SKM-1 (cell line): ENCODE data around the gene TBC1D20.
A peak's percentile ranks its signal among the peaks of the same experiment; 100 is the strongest.

ENCODE experiments used
- DNase-seq: peaks from one replicate; lab custom pipeline; 2025; ENCODE audit not compliant: unreplicated experiment; lab: John Stamatoyannopoulos, UW

Gene TBC1D20

DNA sequence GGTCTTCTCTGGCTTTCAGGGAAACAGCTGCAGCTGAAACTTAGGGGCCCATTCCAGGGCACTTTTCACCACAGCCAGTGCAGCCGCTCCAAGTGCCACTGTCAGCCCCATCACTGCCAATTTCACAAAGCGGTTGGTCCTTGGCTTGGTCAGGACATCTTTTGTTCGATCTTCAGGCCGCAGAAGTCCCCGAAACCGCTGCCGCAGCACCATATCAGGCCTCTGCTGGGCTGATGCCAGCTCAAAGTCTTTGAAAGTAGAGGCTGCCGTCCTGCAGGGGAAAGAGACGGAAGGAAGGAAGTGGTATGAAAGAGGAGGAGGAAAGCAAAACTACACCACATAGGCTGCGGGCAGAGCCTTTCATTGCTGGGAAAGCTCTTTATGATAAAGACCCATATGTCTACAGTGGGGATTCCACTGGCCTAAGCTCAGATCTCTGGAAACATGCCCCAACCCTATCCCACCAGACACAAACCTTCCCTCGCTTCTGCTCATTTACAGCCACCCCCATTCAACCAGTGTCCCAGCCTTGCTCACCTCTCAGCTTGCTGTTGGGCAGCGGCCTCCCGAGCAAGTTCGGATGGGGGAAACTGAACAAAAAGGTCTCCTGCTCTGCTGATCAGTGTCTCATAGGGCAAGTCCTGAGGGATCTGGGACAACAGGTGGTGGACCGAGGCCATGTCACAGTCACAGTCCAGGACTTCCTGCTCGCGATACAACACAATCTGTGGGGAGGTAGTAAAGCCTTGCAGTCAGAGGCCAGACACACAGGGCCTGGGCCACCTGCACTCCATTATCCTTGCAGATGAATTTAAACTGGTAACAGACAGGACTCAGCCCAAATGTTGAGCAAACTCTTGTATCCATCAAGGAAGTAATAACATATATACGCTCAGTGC lies 23.5 kb downstream of the TBC1D20 start:
- DNase-seq: peak; percentile 13

- no peak for DNase-seq
Measured at GRCh38 chr20:437787-438486, 24.4 kb downstream of the TBC1D20 start.

DNA sequence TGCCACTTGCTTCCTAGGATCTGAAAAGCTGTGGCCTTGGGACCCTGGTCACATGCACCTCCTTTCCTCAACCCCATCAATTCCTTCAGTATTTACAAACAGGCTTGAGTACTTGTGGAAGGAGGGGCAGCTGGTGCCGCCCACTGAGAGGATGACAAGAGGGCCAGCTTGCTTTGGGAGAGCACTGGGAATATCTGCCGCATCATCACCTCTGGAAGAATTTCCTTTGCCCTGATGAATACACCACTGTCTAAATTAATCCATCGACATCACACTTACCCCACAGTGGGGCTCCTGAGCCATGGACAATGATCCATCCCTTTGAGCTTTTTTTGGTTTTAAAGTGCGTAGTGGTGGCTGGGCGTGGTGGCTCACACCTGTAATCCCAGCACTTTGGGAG lies 25.9 kb downstream of the TBC1D20 start:
- DNase-seq: no peak

- DNase-seq: no peak
Measured at GRCh38 chr20:435558-435957, 26.8 kb downstream of the TBC1D20 start.

DNA sequence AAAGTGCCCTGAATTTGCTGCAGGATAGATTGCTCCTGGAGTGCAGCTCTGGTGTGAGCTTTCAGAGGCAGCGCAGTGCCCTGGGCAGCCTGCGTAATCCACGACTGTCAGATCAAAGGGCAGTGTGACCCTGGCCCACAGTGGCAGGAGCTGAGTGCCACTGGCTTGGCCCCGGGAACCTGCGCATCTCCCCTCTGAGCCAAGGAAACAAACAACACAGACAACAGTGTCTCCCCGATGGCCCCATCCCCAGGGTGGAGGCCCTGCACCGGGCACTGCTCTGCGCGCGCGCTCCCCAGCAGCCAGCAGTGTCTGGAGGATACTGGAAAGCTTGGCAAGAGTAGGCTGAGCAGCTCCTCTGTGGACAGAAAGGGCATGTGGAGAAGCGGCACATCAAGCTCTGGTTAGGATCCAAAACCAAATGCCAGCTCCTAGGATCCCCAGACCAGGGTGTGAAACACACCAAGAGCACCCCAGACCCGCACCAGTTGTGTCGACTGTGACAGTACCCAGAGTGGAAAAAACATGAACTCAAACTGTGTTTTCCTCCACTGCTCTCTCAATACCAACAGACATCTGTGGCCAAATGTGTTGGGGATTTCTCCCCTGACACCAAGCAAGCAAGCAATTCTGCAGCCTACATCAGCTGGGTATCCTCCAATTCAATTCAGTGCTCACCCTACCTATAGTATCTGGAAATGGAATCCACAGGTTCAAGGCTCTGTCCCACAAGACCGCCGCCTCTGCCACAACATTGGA lies 27.5 kb downstream of the TBC1D20 start:
- DNase-seq: no peak

DNA sequence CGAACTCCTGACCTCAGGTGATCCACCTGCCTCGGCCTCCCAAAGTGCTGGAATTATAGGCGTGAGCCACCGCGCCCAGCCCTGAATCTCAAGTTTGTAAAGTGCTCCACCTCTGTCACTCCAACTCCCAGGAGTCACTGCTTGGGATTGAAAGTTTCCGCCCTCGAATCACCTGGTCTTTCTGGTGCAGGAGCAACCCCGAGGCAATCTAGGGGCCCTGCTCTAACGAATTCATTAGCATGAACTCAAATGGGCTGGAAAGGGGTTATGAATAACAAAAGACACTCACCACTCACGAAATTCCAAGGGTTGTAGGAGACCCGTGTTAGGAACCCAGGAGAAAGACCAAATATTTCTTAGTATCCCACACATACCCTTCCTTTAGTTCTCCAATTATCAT lies 28.1 kb downstream of the TBC1D20 start:
- no peak for DNase-seq

GRCh38 chr20:433300-433975 lies 28.9 kb downstream of the TBC1D20 start:
- no peak for DNase-seq

- DNase-seq: no peak
Measured at GRCh38 chr20:432677-433299, 29.5 kb downstream of the TBC1D20 start.

GRCh38 chr20:432208-432607 lies 30.1 kb downstream of the TBC1D20 start:
- DNase-seq: no peak

DNA sequence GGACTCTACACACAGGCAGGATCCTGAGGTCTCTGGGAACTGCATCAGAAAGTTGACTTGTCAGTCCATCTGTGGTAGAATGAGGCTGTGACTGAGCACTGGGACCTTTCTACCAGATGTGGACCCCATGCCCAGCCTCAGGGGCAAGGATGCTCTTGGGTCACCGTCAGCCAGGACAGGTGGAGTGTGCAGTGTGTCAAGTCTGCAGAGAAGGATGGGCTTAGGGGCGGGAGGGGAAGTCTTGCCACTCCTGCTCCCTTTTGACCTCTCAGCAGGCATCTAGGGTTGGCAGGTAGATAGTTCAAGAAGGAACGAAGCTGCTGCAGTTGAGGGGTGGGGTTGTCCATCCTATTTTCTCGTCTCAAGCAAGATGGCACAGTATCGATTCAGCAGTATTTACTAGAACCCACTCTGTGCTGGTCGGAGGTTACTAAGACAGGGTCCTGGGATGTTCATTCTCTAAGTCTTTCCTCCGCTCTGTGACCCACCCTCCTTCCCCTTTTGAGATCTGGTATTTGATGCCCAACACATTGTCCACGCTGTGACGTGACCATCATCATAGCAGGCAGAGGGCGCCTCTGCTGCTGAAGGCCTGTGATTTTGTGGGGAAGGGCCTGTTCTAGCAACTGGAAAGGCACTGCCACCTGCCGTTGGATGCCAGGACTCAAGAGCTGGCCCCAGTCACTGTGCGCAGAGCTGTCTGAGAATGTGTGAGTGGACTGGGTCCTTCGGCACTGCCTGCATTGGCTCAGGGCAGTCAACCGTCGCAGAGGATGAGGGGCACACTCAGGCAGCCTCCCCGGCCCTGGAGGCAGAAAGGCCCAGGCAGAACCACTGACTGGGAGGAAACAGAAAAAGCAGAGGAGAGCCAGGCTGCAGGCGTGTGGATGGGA lies 31.1 kb downstream of the TBC1D20 start:
- peak; percentile 6 for DNase-seq

DNA sequence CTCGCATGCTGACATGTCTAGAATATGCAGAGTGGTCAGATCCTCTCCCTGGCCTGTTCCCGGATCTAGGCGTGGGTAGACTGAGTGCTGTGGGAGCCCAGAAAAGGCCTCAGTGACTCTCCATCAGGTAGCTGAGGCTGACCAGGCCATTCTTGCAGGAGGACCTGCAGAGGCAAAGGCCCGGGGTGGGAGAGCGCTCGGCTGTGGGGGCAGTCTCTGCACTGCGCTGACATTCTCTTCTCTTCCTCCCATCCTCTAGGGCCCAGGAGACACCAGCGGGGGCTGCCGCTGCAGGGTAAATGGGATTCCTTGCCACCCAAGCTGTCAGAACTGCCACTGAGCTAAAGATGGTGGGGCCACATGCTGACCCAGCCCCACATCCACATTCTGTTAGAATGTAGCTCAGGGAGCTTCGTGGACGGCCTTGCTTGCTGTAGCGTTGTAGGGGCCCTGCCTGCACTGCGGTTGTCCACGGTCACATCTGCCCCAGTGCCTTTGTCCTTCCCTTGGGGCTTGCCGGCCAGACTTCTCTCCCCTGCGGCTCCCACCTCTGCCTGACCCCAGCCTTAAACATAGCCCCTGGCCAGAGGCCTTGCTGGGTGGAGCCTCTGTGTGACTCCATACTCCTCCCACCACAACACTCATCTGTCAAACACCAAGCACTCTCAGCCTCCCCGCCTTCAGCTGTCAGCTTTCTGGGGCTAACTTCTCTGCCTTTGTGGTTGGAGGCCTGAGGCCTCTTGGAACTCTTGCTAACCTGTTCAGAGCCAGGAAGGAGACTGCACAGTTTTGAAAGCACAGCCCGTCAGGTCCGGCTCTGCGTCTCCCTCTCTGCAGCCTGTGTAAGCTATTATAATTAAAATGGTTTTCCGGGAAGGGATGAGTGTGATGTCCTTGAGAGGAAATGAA lies 32.0 kb downstream of the TBC1D20 start:
- DNase-seq: no peak

GRCh38 chr20:428658-429200 lies 33.6 kb downstream of the TBC1D20 start:
- DNase-seq: no peak

DNA sequence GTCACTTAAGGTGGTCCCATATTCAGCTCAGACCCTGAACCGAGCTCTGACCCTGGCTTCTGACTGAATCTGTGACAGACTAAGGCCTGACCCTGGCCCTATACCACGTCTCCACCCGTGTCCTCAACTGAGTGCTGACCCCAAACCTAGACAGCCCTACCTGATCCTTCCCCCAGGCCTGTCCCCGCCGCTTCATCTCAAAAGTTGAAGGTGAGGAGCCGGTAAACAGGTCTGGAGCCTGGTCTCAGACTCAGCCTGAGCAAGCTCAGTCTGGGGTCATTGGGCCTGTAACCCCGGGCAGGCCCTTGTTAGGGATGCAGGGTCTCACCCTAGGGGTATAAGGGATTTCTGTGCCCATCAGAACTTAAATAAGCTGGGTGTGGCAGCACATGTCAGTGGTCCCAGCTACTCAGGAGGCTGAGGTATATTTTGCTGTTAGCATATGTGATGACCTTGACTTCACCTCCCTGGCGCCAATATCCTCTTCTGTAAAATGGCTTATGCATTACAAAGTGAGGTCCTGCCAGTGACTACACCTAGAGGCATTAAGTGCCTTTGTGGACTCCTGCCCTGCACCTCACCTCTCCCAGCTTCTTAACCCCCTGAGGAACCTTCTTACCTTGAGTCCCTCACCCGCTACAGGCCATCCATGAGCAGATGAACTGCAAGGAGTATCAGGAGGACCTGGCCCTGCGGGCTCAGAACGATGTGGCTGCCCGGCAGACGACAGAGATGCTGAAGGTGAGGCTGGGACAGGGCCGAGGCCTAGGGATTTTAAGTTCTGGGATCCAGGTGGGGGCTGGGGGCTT lies 34.3 kb downstream of the TBC1D20 start:
- no peak for DNase-seq

GRCh38 chr20:427401-427800 lies 34.9 kb downstream of the TBC1D20 start:
- DNase-seq: no peak

- DNase-seq: no peak
Measured at GRCh38 chr20:426566-426965, 35.8 kb downstream of the TBC1D20 start.

DNA sequence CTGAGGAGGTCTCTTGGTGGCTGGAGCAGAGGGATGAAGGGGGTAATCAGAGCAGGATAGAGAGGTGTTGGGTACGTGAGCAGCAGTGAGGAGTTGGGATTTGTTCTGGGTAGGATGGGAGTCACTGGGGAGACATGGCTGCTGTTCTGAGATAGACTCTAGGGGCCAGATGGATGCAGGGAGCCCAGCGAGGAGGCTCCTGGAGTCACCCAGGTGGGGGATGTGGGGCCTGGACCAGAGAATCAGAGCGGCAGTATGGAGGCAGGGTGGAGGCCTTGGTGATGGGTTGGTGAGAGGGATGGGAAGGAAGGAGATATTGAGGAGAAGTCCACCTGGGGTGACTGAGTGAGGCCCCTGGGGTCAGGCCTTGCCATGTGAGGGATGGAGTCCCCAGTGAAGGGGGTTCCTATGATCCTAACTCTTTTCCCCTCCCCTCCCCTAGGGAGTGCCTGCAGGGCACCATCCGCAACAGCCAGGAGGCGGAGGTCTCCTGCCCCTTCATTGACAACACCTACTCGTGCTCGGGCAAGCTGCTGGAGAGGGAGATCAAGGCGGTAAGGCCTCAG lies 40.6 kb downstream of the TBC1D20 start:
- no peak for DNase-seq
